AG10803 (cell line): Measurements from ENCODE around the gene RHOF.

Source experiments
- DNase-seq: peaks from one replicate; pipeline ENCODE4 v3.0.0; 2010; ENCODE audit warnings: low read depth
- H3K4me3 ChIP-seq: 2 replicates; pipeline ENCODE4 v1.5.1; 2011; ENCODE audit warnings: mild to moderate bottlenecking, low read length, control low read depth
- CTCF ChIP-seq: conservative IDR thresholded peaks from 2 replicates; pipeline ENCODE4 v1.5.1; 2011; ENCODE audit warnings: mild to moderate bottlenecking, low read length, control low read depth, inconsistent platforms

RHOF gene

GRCh38 chr12:121774968-121775474 is 18.5 kb downstream of the RHOF start:
- TF ChIP-seq CTCF, result no peak
- no peak for DNase-seq

GRCh38 chr12:121773011-121773777 is 20.3 kb downstream of the RHOF start:
- no peak overlapping the region for H3K4me3 ChIP-seq
- DNase-seq, result peak; percentile 50
- peak; percentile 74 for TF ChIP-seq CTCF

More at GRCh38 chr12:121774968-121775474, 18.5 kb downstream of the RHOF start:
- H3K4me3 ChIP-seq, result no peak overlapping the region

- no peak for DNase-seq
- no peak overlapping the region for H3K4me3 ChIP-seq
- no peak for TF ChIP-seq CTCF
Measured at GRCh38 chr12:121770813-121771625, 22.5 kb downstream of the RHOF start.

GRCh38 chr12:121770388-121770787 is 23.1 kb downstream of the RHOF start:
- TF ChIP-seq CTCF, result no peak
- DNase-seq, result no peak
- no peak overlapping the region for H3K4me3 ChIP-seq

GRCh38 chr12:121769831-121770301 is 23.6 kb downstream of the RHOF start:
- H3K4me3 ChIP-seq, result no peak overlapping the region
- no peak for DNase-seq

GRCh38 chr12:121769297-121769830 is 24.1 kb downstream of the RHOF start:
- H3K4me3 ChIP-seq, result no peak overlapping the region
- TF ChIP-seq CTCF, result no peak
- DNase-seq, result no peak

More at GRCh38 chr12:121769831-121770301, 23.6 kb downstream of the RHOF start:
- TF ChIP-seq CTCF, result no peak
